IPS-18c (cell line): ENCODE data around the gene THYN1.
A peak's percentile ranks its signal among the peaks of the same experiment; 100 is the strongest.

Experiments
- H3K4me3 ChIP-seq: 2 replicates; pipeline ENCODE4 v1.7.0; 2013; ENCODE audit warnings: low read depth, mild to moderate bottlenecking, low read length, moderate library complexity; ENCODE audit not compliant: insufficient read depth
- H3K9me3 ChIP-seq: one replicate; pipeline ENCODE4 v1.6.1; 2013; ENCODE audit warnings: mild to moderate bottlenecking, low read length, moderate library complexity; ENCODE audit not compliant: control insufficient read depth, insufficient read depth

Gene THYN1

DNA sequence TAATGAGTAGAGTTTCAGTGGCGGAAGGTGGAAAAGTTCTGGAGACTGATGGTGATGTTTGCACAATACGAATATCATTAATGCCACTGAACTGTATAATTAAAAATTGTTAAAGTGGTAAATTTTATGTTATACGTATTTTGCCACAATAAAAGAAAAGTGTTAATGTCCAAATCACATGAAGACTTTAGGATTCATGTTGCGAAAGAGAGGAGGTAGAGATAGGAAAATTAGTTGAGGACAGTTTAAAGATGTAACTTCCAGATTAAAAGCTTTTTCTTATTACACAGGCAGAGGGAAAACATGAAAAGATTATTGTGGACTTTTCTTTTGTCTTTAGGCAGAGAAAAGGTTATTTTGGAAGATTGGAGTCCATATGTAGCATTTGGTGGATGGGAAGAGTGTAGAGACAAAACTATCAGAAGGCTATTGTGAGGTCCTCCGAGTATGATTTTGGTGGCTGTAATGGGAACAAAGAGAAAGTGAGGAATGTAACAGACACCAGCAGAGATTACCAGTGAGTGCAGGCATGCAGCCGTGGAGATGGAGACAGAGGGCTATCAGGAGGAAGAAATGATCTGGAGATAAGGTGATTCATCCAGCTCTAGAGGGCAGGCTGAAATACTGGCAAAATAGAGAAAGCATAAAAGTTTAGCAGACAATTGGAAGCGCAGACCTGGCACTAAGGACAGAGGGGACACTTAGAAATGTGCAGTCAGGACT is 16.2 kb downstream of the THYN1 start:
- no peak overlapping the region for H3K4me3 ChIP-seq
- no peaks in the 10 kb centered on the region for H3K9me3 ChIP-seq

DNA sequence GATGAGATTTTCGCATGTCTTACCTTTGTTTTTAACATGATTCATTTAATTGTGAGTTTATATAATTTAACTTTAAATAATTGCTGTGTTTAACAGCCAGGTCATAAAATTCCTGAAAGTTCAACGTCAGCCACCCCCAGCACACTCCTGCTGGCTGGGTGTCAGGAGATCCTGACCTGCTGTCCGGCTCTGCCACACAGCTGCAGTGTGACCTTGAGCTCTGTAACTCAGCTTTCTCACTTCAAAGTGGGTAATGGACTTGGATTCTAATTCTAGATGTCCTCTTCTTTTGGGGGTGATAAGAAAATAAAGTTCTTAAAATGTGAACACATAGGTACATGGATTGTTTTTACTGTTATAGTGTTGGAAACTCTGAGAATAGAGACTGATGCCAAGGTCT is 17.8 kb downstream of the THYN1 start:
- H3K9me3 ChIP-seq = no peaks in the 10 kb centered on the region
- H3K4me3 ChIP-seq = no peak overlapping the region

DNA sequence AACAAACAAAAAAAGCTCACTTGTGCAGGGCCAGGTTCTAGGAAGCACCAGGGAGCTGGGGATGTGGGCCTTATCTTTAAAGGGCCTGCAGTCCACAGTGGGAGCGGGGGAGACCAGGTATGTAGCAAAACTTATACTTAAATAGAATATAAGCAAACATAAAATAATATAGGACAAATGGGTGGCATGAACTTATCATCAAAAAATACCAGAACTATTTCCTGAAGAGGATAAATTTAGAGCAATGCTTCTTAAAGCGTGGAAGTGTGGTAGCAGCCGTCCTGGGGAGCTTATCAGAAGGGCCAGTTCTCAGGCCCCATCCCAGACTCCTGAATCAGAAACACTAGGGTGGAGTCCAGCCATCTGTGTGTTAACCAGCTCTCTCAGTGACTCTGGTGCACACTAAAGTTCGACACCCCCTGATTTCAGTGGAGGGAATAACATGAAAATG is 19.4 kb downstream of the THYN1 start:
- Histone ChIP-seq H3K9me3 (no peaks in the 10 kb centered on the region), H3K4me3 (no peak overlapping the region)

DNA sequence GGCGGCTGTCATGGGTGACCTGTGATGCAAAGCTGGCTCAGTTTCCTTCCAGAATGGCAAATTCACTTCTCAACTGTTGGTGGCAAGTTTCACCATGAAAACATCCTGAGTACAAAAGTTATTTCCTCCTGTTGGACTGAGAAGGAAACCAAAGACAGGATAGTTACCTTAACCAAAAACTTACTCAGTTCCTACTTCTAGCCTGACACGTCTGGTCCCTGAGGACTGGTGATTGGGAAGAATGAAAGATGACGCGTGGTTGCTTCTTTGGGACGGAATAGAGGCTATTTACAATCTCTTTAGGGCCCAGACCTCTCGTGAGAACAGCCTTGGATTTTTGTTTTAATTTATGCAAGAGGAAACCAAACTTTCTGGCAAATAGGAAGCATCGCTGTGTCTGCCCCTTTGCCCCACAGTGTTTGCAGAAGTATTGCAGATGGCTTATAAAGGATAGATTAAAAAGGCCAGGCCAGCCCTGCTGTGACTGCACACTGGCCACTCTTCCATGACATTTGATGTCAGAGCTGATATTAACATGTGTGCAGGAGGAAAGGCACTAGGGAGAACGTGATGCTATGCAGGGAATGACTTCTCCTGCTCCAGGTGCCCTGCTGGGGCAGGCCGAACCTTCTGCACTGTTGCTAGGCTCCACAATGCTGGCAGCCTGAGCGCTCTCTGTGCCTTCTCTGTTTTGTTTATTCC is 21.0 kb downstream of the THYN1 start:
- no peaks in the 10 kb centered on the region for H3K9me3 ChIP-seq
- H3K4me3 ChIP-seq = no peak overlapping the region

DNA sequence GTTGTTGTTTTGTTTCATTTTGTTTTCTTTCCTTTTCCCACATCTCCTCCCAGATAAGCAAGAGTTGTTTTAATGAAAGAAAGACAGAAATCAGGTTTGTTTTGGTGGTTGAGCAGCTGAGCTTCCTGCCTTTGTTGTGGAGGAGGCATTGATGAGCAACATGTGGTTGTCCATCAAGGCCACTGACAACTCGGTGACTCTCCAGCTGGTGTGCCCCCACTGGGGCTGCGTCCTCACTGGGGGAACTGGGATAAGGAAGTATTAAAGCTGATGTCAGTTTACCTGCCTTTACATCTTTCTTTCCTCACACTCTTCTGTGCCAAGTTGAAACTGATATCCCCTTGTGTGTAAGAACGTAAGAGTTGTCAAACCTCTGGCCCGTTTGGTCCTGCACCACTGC is 22.8 kb downstream of the THYN1 start:
- Histone ChIP-seq H3K9me3 (no peaks in the 10 kb centered on the region), H3K4me3 (no peak overlapping the region)

DNA sequence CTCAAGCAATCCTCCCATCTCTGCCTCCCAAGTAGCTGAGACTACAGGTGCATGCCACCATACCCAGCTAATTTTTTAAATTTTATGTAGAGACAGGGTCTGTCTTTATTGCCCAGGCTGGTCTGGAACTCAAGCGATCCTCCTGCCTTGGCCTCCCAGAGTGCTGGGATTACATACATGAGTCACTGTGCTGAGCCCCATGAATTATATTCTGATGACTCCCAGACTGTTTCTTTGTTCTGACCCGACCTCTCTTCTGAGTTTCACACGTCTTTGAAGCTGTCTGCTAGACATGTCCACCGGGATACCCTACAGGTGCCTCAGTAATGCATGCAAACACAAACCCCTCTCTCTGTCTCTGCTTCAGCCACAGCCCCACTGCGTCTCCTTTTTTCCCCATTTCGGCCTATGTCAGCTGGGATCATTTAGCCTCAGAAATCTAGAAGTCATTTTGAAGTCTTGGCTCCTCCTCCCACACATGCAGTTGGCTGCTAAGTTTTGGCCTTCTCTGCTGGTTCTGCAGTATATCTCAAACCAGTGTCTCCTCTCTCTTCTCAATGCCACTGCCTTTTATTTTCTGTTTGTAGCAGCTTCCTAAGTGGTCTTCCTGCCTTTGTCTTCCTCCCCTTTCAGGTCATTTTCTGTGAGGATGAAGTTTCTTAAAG is 23.9 kb downstream of the THYN1 start:
- Histone ChIP-seq H3K4me3 (no peak overlapping the region), H3K9me3 (no peaks in the 10 kb centered on the region)

DNA sequence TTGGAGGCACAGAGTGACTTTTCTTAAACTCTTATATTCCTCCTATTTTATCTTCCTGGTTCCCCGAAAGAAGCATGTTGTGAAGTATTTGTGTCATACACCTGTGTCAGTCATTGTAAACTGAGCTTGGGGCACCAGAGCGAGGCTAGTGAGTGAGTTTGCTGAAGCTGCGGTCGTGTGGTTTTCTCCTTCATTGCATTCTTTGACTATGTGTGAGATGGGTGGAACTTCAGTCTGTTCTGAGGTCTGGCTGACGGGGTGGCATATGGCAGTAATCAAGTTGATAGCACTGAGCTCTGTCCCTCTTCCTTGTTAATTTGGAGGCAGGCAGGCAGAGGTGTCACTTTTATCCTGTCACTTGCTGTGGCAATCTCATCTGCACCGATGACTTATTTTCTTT is 24.5 kb downstream of the THYN1 start:
- no peak overlapping the region for H3K4me3 ChIP-seq
- H3K9me3 ChIP-seq = no peaks in the 10 kb centered on the region

DNA sequence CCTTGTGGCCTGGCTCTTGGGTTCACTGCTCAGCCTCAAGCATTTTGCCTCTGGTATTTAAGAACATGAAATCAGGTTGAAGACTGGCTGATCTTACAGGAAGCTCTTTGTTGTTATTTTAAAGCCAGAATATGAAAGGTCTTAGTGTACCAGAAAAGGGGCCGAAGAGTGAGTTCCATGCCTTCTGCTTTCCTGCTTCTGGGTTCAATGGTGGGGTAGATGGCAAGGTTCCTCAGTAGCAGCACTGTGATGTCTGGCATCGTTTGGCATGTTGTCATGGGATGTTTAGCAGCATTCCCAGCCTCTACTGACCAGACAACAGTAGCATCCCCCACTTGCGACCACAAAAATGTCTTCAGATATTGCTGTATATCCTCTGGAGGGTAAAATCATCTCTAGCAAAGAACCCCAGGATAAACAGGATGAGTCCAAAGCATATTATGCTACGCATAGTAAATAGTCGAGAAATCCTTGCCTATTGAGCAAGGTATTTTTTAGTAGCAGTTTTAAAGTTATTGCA is 26.3 kb downstream of the THYN1 start:
- Histone ChIP-seq H3K9me3 (peaks cover 2% of the 10 kb centered on the region), H3K4me3 (no peak overlapping the region)

DNA sequence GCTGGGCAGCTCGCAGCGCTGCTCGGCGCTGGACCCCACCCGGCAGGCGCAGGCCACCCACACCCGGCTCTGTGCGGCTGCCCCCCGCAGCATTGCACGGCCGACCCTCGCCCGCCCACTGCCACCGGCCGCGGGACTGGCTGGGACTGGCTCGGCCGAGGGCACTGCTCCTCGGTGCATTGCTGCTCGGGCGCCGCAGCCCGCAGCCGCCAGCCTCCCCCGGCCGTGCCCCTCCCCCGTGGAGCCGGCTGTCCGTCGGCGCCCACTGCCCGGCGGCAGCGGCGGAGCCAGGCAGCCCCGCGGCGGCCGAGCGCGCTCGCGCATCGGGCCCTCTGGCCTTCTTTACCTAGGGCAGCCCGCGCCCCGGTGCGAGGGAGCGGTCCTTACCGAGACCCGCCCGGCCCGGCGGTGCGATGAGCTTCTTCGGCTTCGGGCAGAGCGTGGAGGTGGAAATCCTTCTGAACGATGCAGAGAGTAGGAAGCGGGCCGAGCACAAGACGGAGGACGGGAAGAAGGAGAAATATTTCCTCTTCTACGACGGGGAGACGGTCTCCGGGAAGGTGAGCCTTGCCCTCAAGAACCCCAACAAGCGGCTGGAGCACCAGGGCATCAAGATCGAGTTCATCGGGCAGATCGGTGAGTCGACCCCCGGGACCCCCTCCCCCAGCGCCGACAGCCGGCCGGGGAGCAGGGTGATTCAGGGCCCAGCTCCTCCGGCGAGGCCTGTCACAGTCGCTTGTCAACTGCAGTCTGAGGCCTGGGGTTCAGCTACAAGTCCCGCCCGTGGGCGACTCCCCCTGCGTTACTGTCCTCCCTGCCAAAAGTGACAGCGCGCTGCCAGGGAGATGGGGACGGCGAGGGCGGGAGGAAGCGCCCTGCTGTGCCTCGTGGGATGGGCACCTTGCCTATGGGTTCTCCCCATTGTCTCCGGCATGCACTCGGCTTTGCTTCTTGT is 28.2 kb downstream of the THYN1 start:
- Histone ChIP-seq H3K4me3 (peak overlapping the region; percentile 99), H3K9me3 (peaks cover 2% of the 10 kb centered on the region)

DNA sequence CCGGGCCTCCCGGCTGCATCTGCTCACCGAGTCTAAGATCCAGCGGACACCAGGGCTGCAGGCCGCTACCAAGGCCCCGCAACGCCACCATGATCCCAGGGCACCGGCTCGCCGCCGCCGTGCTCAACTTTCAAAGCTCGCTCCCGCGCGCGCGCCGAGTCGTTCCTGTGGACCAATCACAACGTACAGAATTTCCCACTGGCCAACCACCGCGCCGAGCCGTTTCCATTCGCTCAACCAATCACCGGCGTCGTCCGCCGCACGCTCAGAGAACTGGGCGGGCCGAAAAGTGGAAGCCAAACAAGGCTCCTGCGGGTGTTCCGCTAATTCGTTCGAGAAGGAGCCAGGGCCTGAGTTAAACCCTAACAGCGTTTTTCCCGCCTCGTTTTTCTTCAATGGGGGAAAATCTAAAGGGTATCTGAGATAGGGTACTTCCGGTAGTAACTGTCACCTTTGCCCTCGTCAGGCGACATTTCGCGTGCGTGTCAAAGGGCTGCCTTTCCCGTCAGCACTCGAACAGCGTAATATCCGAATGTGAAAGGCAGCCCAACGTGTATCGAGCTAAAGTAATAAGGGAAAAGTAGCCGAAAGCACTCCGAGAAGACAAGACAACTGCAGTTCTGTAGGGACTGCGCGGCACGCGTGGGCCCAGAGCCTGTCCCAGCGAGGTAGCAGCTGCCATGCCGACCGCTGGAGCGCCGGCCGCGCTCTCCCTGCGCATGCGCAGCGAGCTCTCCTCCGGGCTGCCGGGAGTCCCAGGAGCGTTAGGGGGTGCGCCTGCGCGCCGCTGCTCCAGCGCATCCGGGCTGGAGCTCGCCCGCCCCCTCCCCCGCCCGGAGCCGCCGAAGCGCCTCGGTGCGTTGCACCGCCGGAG is 29.1 kb downstream of the THYN1 start, which contains the start of the genes NCAPD3 and VPS26B:
Gene NCAPD3 (minus strand): TSS at position 132 of the 874 bp plus-strand sequence. CDS start 41 bp downstream, at position 91.
Gene VPS26B (plus strand): TSS at position 836 of the 874 bp plus-strand sequence. CDS start 452 bp downstream, outside the sequence.
- Histone ChIP-seq H3K9me3 (peaks cover 2% of the 10 kb centered on the region), H3K4me3 (peak within 1 kb of the TSS; percentile 99)

DNA sequence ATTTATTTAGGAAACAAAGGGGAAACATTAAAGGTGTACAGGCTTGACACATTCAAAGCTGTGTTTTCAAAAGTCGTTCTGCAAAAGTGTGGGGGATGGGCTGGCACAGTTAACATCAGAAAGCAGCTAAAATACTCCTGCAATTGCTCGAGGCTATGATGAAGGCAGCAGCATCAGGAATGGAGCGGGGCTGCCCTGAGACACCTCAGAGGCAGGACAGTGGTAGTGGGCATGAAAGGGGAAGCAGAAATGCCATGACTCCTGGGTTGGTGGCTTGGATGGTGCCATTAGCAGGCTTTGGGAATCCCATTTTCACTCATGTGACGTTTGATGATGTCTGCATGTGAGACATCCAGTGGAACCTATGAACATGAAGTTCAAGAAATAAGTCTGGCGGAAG is 30.0 kb downstream of the THYN1 start:
- Histone ChIP-seq H3K9me3 (peaks cover 2% of the 10 kb centered on the region), H3K4me3 (peak overlapping the region; percentile 99)

DNA sequence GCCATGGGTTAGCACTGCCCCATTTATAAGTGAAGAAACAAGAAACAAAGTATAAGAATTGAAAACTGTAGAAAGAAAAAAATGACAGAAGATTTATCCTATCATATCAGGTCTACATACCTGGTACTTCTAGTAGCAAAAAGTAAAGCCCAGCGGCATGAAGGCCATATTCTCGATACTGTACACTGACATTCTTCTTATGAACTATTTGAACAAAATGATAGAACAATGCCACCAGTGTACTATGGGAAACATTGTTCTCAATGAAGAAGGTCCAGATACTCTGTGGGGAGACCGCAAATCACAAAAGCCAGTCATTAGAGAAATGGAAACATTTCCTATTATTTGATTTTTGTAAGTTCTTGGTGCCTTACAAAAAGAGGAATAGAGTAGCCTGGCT is 36.3 kb downstream of the THYN1 start:
- H3K9me3 ChIP-seq = no peaks in the 10 kb centered on the region
- no peak overlapping the region for H3K4me3 ChIP-seq

DNA sequence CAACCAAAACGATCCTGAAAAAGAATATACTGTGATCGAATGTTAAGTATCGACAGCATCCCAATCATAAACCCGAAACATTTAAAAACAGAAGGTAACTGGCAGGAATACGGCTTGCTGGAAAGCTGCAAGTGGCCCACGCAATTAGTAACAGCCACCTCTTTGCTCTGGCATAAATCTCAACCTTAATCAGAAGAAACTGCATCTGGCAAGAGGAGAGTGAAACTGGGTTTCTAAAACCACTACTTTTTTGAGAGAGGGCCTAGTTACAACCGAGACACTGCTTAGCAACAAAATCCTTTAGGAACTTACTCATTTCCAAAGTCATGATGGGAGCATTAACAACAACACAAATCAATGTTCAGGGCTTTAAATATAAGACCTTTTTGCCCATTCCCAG is 37.3 kb downstream of the THYN1 start:
- Histone ChIP-seq H3K9me3 (no peaks in the 10 kb centered on the region), H3K4me3 (no peak overlapping the region)

DNA sequence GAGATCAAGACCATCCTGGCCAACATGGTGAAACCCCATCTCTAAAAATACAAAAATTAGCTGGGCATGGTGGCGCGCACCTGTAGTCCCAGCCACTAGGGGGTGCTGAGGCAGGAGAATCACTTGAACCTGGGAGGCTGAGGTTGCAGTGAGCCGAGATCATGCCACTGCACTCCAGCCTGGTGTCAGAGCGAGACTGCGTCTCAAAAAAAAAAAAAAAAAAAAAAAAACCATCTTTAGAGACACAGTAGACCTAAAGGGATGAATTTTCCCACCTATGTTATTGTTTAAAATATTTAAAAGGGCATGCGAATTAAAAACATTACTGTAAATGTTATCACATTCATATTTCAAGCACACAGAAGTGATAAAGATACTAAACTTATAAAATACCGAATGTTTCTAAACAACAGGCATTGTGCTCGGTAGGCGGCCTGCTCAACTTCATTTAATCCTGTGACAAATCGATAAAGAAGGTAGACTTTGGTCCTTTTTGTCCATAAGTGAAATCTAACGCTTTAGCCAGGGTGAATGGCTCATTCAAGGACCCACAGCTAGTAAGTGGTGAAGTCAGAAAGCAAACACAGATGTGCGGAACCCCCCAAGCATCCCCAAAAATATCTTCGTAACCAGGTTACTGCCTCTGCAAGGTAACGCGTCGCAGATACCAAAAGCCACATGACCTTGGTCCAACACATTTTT is 45.5 kb downstream of the THYN1 start:
- no peaks in the 10 kb centered on the region for H3K9me3 ChIP-seq
- no peak overlapping the region for H3K4me3 ChIP-seq

DNA sequence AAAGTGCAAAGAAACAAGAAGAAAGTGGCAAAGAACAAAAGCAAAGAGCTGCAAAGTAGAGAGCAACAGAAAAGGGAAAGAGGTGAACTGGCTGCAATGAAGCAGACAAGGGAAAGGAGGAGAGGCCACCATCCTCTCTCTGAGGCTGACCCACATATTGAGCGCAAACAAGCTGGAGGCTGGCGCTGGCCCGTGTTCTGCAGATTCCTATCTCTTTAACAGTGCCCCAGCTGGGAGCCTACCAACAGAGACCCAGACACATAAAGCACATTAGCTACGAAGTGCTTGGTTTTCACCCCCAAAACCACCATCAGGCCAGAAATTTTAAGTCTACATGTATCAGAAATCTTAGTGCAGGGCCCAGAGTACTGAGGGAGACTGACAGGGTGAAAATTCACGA is 47.0 kb downstream of the THYN1 start:
- H3K4me3 ChIP-seq = no peak overlapping the region
- no peaks in the 10 kb centered on the region for H3K9me3 ChIP-seq
